ENCODE data around the gene NFKBIZ.

The NFKBIZ gene

GRCh38 chr3:101848754-101849713 lies at the start of gene NFKBIZ:
TSS of gene NFKBIZ (plus strand) at chr3:101849514. CDS start at chr3:101849629, 115 bp downstream.
- peak; percentile 92 for DNase-seq (ENCODE audit: low read depth, low spot score)

GRCh38 chr3:101801174-101801573 lies 48.1 kb upstream of the NFKBIZ start:
- peak; percentile 10 for DNase-seq (ENCODE audit: low read depth, low spot score)

GRCh38 chr3:101802179-101802578 lies 47.1 kb upstream of the NFKBIZ start:
- DNase-seq (ENCODE audit: low read depth, low spot score), result no peak

GRCh38 chr3:101803173-101803782 lies 46.0 kb upstream of the NFKBIZ start:
- no peak for DNase-seq (ENCODE audit: low read depth, low spot score)

- DNase-seq (ENCODE audit: low read depth, low spot score), result no peak
Observed at GRCh38 chr3:101803939-101804338, 45.4 kb upstream of the NFKBIZ start.

- DNase-seq (ENCODE audit: low read depth, low spot score), result no peak
Observed at GRCh38 chr3:101806491-101806890, 42.8 kb upstream of the NFKBIZ start.

GRCh38 chr3:101807888-101808287 lies 41.4 kb upstream of the NFKBIZ start:
- DNase-seq (ENCODE audit: low read depth, low spot score), result no peak

- DNase-seq (ENCODE audit: low read depth, low spot score), result peak; percentile 14
Observed at GRCh38 chr3:101809178-101810021, 39.9 kb upstream of the NFKBIZ start.

GRCh38 chr3:101810022-101810418 lies 39.3 kb upstream of the NFKBIZ start:
- no peak for DNase-seq (ENCODE audit: low read depth, low spot score)

- no peak for DNase-seq (ENCODE audit: low read depth, low spot score)
Observed at GRCh38 chr3:101811875-101812274, 37.4 kb upstream of the NFKBIZ start.

GRCh38 chr3:101812895-101813294 lies 36.4 kb upstream of the NFKBIZ start:
- no peak for DNase-seq (ENCODE audit: low read depth, low spot score)

GRCh38 chr3:101813817-101814440 lies 35.4 kb upstream of the NFKBIZ start:
- DNase-seq (ENCODE audit: low read depth, low spot score), result no peak

GRCh38 chr3:101814835-101815234 lies 34.5 kb upstream of the NFKBIZ start:
- no peak for DNase-seq (ENCODE audit: low read depth, low spot score)

- no peak for DNase-seq (ENCODE audit: low read depth, low spot score)
Observed at GRCh38 chr3:101816215-101817149, 32.8 kb upstream of the NFKBIZ start.

- DNase-seq (ENCODE audit: low read depth, low spot score), result no peak
Observed at GRCh38 chr3:101817992-101818391, 31.3 kb upstream of the NFKBIZ start.

GRCh38 chr3:101819649-101820206 lies 29.6 kb upstream of the NFKBIZ start:
- DNase-seq (ENCODE audit: low read depth, low spot score), result no peak

GRCh38 chr3:101821503-101821902 lies 27.8 kb upstream of the NFKBIZ start:
- no peak for DNase-seq (ENCODE audit: low read depth, low spot score)

GRCh38 chr3:101823525-101823924 lies 25.8 kb upstream of the NFKBIZ start:
- no peak for DNase-seq (ENCODE audit: low read depth, low spot score)

GRCh38 chr3:101824702-101825101 lies 24.6 kb upstream of the NFKBIZ start:
- no peak for DNase-seq (ENCODE audit: low read depth, low spot score)

GRCh38 chr3:101825904-101826445 lies 23.3 kb upstream of the NFKBIZ start:
- no peak for DNase-seq (ENCODE audit: low read depth, low spot score)
